ENCODE data around the gene ZER1.

ZER1 gene

DNA sequence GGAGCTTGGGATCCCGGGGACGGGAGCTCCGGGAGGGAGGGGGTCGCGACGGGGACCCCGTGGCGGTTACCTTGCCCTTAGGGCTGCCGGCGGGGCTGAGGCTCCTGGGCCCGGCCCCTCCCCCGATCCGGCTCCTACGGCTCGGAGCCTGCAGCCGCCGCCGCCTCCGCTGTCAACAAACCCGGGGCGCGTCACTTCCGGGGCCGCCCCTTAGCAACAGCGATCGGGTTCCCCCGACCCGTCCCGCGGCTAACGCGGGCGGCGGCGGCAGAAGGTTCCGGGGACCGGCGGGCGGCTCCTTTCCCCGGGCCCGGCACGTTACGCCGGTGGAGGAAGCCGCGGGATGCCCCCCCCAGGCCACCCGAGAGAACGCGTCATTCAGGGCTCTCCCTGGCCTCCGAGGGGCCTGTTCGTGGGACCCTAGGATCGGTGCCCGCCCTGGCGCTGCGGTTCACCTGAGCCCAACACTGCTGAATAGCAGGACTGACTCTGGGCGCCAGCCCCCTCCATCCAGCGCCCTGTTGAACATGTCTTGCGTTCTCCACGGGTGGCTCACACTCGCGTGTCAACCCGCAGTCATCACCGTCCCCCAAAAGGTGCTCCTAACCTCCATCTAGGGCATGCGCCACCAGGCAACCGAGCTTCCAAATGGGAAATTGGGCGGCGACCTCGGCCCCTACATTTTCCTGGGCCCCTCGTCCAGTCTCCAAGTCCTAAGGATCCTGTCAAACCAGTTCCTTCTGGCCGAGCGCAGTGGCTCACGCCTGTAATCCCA is at the start of gene ZER1:
ZER1 (minus strand) TSS at position 183 of the 775 bp plus-strand sequence. CDS start 16,362 bp downstream, outside the sequence.
- H3K4me3 ChIP-seq (ENCODE audit: low read depth, low read length), result peak within 1 kb of the TSS; percentile 94
- H3K9ac ChIP-seq (ENCODE audit: low read depth, low read length), result peak within 1 kb of the TSS; percentile 81

DNA sequence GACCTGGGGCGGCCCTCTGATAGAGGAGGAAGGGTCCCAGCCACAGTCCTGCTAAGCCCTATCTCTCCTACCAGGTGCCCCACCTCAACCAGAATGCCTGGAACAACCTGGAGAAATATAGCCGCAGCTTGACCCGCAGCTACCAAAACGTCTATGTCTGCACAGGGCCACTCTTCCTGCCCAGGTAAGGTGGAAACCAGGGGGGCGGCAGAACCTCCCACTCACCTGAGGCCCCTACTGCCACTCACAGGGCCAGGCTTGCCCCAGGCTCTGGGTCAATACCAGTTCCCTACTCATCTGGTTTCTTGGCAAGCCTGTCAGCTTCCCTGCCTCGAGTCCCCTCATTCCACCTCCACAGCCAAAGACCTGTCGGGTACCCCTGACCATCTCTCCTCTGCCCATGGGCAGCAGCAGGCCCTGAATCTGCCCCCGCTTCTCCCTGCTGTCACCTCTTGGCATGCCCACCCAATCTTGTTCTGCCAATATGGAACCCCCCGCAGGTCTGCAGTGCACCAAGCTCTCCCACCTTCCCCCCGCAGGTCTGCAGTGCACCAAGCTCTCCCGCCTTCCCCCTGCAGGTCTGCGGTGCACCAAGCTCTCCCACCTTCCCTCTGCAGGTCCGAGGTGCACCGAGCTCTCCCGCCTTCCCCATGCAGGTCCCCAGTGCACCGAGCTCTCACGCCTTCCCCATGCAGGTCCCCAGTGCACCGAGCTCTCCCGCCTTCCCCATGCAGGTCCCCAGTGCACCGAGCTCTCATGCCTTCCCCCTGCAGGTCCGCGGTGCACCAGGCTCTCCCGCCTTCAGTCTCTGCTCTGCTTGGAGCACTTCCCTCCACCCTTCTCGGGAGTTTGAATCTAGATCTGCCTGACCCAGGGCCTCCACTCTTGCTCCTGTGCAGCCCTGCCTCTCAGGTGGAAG is 49.2 kb upstream of the ZER1 start:
- Histone ChIP-seq H3K4me3 (ENCODE audit: low read depth, low read length) (no peak overlapping the region), H3K9me3 (ENCODE audit: control insufficient read depth, insufficient read depth, low read length) (no peaks in the 10 kb centered on the region), H3K9ac (ENCODE audit: low read depth, low read length) (no peak overlapping the region), H3K4me1 (ENCODE audit: control insufficient read depth, insufficient read depth, low read length) (no peaks in the 10 kb centered on the region), H3K36me3 (ENCODE audit: control insufficient read depth, insufficient read depth, low read length) (peaks cover 50% of the 10 kb centered on the region), H3K27me3 (ENCODE audit: control insufficient read depth, insufficient read depth, low read length) (no peaks in the 10 kb centered on the region)

More for the DNA sequence above, at the start of gene ZER1:
- no peaks in the 10 kb centered on the region for H3K4me1 ChIP-seq (ENCODE audit: control insufficient read depth, insufficient read depth, low read length)
- H3K27me3 ChIP-seq (ENCODE audit: control insufficient read depth, insufficient read depth, low read length), result no peaks in the 10 kb centered on the region
- H3K36me3 ChIP-seq (ENCODE audit: control insufficient read depth, insufficient read depth, low read length), result peaks cover 6% of the 10 kb centered on the region
- no peaks in the 10 kb centered on the region for H3K9me3 ChIP-seq (ENCODE audit: control insufficient read depth, insufficient read depth, low read length)

DNA sequence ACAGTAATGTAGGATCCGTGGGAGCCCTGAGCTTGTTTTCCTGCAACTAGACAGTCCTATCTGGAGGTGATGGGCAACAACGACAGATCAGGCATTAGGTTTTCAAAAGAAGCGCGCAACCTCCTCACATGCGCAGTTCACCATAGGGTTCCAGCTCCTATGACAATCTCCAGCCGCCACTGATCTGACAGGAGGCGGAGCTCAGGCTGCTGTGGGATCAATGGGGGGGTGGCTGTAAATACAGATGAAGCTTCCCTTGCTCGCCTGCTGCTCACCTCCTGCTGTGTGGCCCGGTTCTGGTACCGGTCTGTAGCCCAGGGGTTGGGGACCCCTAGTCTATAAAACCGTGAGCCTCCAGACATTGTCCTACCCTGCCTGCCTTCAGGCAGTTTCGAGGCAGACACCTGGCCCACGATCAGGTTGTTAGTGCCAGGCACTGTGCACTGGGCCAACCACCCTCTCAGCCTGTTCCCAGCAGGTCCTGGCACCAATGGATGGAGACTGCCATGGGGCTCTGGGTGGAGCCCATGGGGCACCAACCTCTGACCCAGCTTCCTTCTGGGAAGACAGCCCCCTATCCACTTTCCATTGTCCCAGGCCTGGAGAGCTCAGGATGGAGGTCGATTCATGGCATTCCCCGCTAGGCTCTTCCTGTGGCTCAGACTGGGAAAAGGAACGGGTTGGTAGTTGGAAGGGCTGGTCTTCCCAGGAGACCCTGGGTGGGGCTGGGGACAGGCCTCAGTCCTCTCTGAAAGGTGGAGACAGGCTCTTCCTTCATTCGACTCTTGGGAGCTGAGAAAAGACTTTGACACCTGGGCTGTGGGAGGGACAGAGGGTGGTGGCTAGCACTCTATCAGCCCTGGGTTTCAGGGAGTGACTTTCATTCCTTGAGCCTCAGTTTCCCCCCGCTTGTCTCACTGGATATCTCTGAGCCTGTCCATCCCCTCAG is 48.3 kb upstream of the ZER1 start:
- H3K9me3 ChIP-seq (ENCODE audit: control insufficient read depth, insufficient read depth, low read length), result no peaks in the 10 kb centered on the region
- H3K4me1 ChIP-seq (ENCODE audit: control insufficient read depth, insufficient read depth, low read length), result no peaks in the 10 kb centered on the region
- H3K4me3 ChIP-seq (ENCODE audit: low read depth, low read length), result peak overlapping the region; percentile 76
- no peak overlapping the region for H3K9ac ChIP-seq (ENCODE audit: low read depth, low read length)
- peaks cover 42% of the 10 kb centered on the region for H3K36me3 ChIP-seq (ENCODE audit: control insufficient read depth, insufficient read depth, low read length)
- H3K27me3 ChIP-seq (ENCODE audit: control insufficient read depth, insufficient read depth, low read length), result no peaks in the 10 kb centered on the region

DNA sequence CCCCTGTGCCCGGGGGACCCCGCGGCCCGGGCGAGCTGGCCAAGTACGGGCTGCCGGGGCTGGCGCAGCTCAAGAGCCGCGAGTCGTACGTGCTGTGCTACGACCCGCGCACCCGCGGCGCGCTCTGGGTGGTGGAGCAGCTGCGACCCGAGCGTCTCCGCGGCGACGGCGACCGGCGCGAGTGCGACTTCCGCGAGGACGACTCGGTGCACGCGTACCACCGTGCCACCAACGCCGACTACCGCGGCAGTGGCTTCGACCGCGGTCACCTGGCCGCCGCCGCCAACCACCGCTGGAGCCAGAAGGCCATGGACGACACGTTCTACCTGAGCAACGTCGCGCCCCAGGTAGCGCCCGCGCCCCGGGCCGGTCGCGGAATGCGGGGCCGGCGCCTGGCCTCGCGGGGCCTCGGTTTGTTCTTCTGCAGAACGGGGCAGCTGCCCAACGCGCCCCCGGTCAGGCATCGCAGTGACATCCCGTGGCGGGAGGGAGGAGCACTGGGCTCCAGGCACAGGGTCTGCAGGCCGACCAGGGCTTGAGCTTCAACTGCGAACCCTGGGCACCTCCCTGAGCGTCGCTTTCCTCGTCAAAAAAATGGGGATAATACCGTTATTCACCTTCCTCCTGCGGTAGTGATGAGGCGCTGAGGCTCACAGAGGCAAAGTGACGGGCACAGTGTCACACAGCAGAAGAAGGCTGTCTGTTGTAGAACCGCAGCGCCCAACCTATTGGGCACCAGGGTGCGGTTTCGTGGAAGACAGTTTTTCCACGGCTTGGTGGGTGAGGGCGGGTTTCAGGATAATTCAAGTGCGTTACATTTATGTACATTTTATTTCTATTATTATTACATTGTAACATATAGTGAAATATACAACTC is 47.4 kb upstream of the ZER1 start:
- Histone ChIP-seq H3K9ac (ENCODE audit: low read depth, low read length) (no peak overlapping the region), H3K4me3 (ENCODE audit: low read depth, low read length) (peak overlapping the region; percentile 76)

DNA sequence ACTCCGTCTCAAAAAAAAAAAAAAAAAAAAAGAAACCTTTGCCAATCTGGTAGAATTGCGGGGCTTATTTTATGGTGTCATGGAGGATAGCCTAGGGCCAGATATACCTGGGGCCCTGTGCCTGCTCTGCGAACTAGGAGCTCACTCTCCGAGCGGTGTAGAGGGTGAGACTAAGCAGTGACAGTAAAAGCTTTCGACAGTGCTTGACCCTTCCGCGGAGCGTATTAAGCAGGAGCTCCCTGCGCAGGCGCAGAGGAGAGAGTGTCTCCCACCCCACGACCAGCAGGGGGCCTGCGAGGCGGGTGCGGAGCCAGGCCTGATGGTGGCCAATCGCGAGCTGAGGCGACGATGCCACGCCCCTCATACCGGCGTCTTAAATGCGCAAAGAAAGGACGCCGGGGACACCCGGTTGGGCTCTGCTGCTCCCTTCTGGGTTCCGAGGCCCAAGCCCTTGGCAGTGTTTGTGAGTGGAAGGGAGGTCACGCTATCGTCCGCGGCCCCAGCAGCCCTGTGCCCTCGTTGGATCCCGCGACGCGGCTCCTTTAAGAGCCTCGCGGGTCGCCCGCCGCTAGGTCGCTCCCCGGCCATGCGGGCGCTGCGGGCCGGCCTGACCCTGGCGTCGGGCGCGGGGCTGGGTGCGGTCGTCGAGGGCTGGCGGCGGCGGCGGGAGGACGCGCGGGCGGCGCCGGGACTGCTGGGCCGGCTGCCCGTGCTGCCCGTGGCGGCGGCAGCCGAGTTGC is 46.5 kb upstream of the ZER1 start, which contains the start of gene ENDOG:
ENDOG (plus strand) TSS at position 402 of the 740 bp plus-strand sequence; CDS start at position 587, 185 bp downstream.
- Histone ChIP-seq H3K36me3 (ENCODE audit: control insufficient read depth, insufficient read depth, low read length) (peaks cover 25% of the 10 kb centered on the region), H3K4me3 (ENCODE audit: low read depth, low read length) (peak within 1 kb of the TSS; percentile 76), H3K9me3 (ENCODE audit: control insufficient read depth, insufficient read depth, low read length) (no peaks in the 10 kb centered on the region), H3K27me3 (ENCODE audit: control insufficient read depth, insufficient read depth, low read length) (no peaks in the 10 kb centered on the region), H3K9ac (ENCODE audit: low read depth, low read length) (peak within 1 kb of the TSS; percentile 54), H3K4me1 (ENCODE audit: control insufficient read depth, insufficient read depth, low read length) (no peaks in the 10 kb centered on the region)

More for the DNA sequence above, 47.4 kb upstream of the ZER1 start:
- H3K36me3 ChIP-seq (ENCODE audit: control insufficient read depth, insufficient read depth, low read length), result peaks cover 33% of the 10 kb centered on the region
- no peaks in the 10 kb centered on the region for H3K9me3 ChIP-seq (ENCODE audit: control insufficient read depth, insufficient read depth, low read length)
- no peaks in the 10 kb centered on the region for H3K27me3 ChIP-seq (ENCODE audit: control insufficient read depth, insufficient read depth, low read length)
- H3K4me1 ChIP-seq (ENCODE audit: control insufficient read depth, insufficient read depth, low read length), result no peaks in the 10 kb centered on the region

DNA sequence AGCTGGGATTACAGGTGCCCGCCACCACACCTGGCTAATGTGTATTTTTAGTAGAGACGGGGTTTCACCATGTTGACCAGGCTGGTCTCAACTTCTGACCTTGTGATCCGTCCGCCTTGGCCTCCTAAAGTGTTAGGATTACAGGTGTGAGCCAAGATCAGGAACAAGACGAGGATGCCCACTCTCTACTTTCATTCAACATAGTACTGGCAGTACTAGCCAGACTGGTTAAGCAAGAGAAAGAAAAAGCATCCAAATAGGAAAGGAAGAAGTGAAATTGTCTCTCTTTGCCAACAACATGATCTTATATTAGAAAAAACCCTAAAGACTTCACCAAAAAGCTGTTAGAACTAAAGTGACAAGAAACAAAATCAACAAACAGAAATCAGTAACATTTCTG is 39.1 kb upstream of the ZER1 start:
- no peak overlapping the region for H3K9ac ChIP-seq (ENCODE audit: low read depth, low read length)
- peaks cover 13% of the 10 kb centered on the region for H3K36me3 ChIP-seq (ENCODE audit: control insufficient read depth, insufficient read depth, low read length)
- no peaks in the 10 kb centered on the region for H3K9me3 ChIP-seq (ENCODE audit: control insufficient read depth, insufficient read depth, low read length)
- H3K4me3 ChIP-seq (ENCODE audit: low read depth, low read length), result no peak overlapping the region
- H3K27me3 ChIP-seq (ENCODE audit: control insufficient read depth, insufficient read depth, low read length), result no peaks in the 10 kb centered on the region
- H3K4me1 ChIP-seq (ENCODE audit: control insufficient read depth, insufficient read depth, low read length), result no peaks in the 10 kb centered on the region

DNA sequence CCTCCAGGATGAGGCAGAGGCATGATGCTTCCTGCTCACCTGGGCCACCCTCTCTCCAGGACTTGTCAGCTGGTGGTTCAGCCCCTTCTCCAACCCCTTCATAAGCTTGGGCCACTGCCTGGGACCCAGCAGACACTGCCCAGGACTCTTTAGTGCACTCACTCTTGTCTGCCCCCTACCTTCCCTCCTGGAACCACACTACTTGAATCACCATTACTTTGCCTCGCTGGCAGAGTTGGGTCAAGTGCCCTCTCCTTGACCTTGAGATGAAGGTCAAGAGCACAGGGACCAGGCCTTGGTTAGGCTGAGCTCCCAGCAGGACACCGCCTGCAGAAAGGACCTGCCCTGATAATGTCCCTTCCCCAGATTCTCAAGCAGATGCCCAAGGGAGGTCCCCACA is 38.1 kb upstream of the ZER1 start:
- H3K9ac ChIP-seq (ENCODE audit: low read depth, low read length), result no peak overlapping the region
- H3K9me3 ChIP-seq (ENCODE audit: control insufficient read depth, insufficient read depth, low read length), result no peaks in the 10 kb centered on the region
- no peak overlapping the region for H3K4me3 ChIP-seq (ENCODE audit: low read depth, low read length)
- H3K36me3 ChIP-seq (ENCODE audit: control insufficient read depth, insufficient read depth, low read length), result peaks cover 20% of the 10 kb centered on the region
- no peaks in the 10 kb centered on the region for H3K27me3 ChIP-seq (ENCODE audit: control insufficient read depth, insufficient read depth, low read length)
- H3K4me1 ChIP-seq (ENCODE audit: control insufficient read depth, insufficient read depth, low read length), result no peaks in the 10 kb centered on the region

DNA sequence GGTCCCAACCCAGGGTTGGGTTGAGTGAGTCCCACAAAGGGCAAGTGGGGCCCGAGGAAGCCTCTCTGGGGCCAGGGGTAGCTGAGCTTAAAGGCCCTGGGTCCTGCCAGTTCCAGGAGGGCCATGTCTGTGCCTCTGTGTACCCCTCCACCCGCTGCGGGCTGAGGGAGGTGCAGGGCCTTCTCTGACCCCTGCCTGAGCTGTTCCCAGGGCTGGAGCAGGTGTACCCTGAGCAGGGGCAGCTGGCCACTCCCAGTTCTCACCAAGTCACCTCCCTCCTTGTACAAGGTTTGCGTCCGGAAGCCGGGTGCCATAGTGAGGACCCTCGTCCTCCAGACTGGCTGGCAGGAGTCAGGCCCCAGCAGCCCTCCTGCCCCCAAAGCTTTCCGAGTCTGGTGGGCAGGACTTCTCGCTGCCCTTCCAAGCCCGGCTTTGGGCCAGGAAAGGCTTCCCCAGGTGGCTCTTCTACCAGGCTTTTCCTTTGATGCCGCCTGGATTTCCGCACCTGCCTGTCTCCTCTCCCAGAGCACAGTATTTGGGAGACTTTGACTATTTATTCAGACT is 37.4 kb upstream of the ZER1 start:
- Histone ChIP-seq H3K36me3 (ENCODE audit: control insufficient read depth, insufficient read depth, low read length) (peaks cover 21% of the 10 kb centered on the region), H3K27me3 (ENCODE audit: control insufficient read depth, insufficient read depth, low read length) (no peaks in the 10 kb centered on the region), H3K9me3 (ENCODE audit: control insufficient read depth, insufficient read depth, low read length) (no peaks in the 10 kb centered on the region), H3K9ac (ENCODE audit: low read depth, low read length) (no peak overlapping the region), H3K4me3 (ENCODE audit: low read depth, low read length) (no peak overlapping the region), H3K4me1 (ENCODE audit: control insufficient read depth, insufficient read depth, low read length) (no peaks in the 10 kb centered on the region)

DNA sequence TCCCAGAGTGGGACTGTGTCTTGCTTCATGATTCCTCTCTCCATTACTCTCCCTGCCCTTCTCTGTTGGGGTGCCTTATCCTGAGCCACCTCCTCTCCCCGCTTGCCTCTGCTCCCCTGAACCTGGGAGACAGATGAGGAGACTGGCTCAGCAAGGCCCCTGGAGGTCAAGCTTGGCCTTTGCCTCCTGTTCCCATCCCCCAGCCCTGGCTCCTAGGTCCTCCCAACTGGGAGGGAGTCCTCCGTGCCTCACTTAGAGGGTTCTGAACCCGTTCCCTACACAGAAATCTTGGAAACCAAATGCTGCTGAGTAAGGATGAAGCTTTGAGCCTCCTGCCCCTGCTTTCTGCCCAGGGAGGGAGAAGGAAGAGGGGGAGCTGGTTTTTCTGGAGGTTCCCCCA is 36.8 kb upstream of the ZER1 start:
- H3K4me1 ChIP-seq (ENCODE audit: control insufficient read depth, insufficient read depth, low read length), result no peaks in the 10 kb centered on the region
- peaks cover 27% of the 10 kb centered on the region for H3K36me3 ChIP-seq (ENCODE audit: control insufficient read depth, insufficient read depth, low read length)
- H3K27me3 ChIP-seq (ENCODE audit: control insufficient read depth, insufficient read depth, low read length), result no peaks in the 10 kb centered on the region
- no peaks in the 10 kb centered on the region for H3K9me3 ChIP-seq (ENCODE audit: control insufficient read depth, insufficient read depth, low read length)
- no peak overlapping the region for H3K9ac ChIP-seq (ENCODE audit: low read depth, low read length)
- no peak overlapping the region for H3K4me3 ChIP-seq (ENCODE audit: low read depth, low read length)

DNA sequence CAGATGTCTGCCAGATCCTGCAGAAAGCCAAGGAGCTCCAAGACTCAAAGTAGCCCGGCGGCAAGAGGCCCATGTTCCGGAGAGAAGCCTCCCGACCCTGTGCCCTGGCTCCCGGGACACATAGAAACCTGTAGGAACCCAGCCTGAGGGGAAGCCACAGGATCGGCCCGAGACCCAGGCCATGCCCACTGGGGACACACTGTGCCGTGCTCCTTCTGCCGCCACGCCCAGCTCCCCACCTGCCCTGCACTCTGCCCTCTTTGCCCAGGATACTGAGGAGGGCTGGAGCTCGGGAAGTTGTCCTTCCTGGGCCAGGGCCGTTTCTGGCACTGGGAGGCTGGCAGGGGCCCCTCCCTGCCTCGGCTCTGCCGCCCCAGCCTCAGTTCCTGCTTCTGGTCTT is 36.1 kb upstream of the ZER1 start:
- H3K4me1 ChIP-seq (ENCODE audit: control insufficient read depth, insufficient read depth, low read length), result no peaks in the 10 kb centered on the region
- H3K9me3 ChIP-seq (ENCODE audit: control insufficient read depth, insufficient read depth, low read length), result no peaks in the 10 kb centered on the region
- H3K4me3 ChIP-seq (ENCODE audit: low read depth, low read length), result no peak overlapping the region
- no peaks in the 10 kb centered on the region for H3K27me3 ChIP-seq (ENCODE audit: control insufficient read depth, insufficient read depth, low read length)
- peaks cover 30% of the 10 kb centered on the region for H3K36me3 ChIP-seq (ENCODE audit: control insufficient read depth, insufficient read depth, low read length)
- no peak overlapping the region for H3K9ac ChIP-seq (ENCODE audit: low read depth, low read length)

All from iPS-15b (cell line).